DOHH2 (cell line): ENCODE data around the gene PLA2G2E.

Experiments
- CTCF ChIP-seq: fragments of 200-600 bp; sonication (generic); IDR thresholded peaks from one replicate; pipeline ENCODE4 v1.5.1; 2014; ENCODE audit warnings: antibody characterized with exemption, mild to moderate bottlenecking, low read depth, low read length; ENCODE audit not compliant: poor library complexity, severe bottlenecking
- EZH2phosphoT487 ChIP-seq: fragments of 200-600 bp; sonication (generic); IDR thresholded peaks from 2 replicates; pipeline ENCODE4 v1.6.1; 2017; ENCODE audit warnings: borderline replicate concordance, mild to moderate bottlenecking, antibody characterized with exemption, low read length, moderate library complexity, mixed read lengths

DNA sequence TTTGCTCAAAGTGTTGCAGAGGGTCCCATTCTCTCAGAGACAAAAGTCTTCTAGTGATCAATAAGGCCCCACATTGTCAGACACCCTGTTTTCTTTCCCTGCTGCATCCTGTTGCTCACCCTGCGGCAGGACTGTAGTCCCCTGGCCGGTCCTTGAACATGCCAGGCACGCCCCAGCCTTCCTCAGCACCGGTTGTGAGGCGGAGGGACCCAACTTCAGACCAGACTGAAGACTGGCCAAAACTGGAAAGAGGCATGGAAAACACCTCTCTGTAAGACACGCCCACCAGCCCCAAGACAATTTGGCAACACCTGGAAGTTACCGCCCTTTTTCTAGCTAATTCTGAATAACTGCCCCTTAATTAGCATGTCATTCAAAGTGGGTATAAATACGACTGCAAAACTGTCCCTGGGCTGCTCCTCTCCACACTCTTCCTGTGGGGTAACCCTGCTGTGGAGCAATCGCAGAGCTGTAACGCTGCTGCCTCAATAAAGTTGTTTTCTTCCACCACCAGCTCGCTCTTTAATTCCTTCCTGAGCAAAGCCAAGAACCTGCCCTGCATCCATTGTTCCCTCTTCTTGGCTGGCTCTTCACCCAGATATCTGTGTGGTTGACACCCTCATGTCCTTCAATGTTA, 32.2 kb upstream of the PLA2G2E start:
- TF ChIP-seq CTCF (no peak), EZH2phosphoT487 (no peak)
